H1 (cell line): ENCODE data around the gene DRGX. TPM values are rescaled to one million over a fixed set of nuclear protein-coding genes. Genes with fewer than 3 reads are reported as not detected.

Experiments
- CHD7 ChIP-seq: fragments of 300-600 bp; sonication (generic); IDR thresholded peaks from 2 replicates; pipeline ENCODE4 v1.7.1; 2012; ENCODE audit warnings: low read length, moderate library complexity, mild to moderate bottlenecking, inconsistent platforms; ENCODE audit not compliant: insufficient replicate concordance
- polyA plus RNA-seq, 7 experiments: library from polyadenylated mRNA; depleted of rRNA in 3 of 7; stranded (reverse) in 5 of 7; unstranded in 2 of 7; fragments of >200 nt in 5 of 7; fragments of 200-250 nt in 2 of 7; gene quantifications; 1 replicate in 5 of 7; 2 replicates in 1 of 7; 4 replicates in 1 of 7; pipeline versions ENCODE4 v1.2.1 to v1.2.3, GENCODE V29; 2011 to 2013; ENCODE audit warnings: missing spikeins in 2 of 7, mixed read lengths in 2 of 7
- total RNA-seq: library from RNA; stranded (reverse); fragmentation: NEBNext Ultra II Directional; extraction: Animal tissue kit (Norgen Biotek cat#: 25700); gene quantifications from 2 replicates; pipeline ENCODE4 v1.2.1, GENCODE V29; 2021

The DRGX gene
- total and polyA plus RNA-seq, 2 of the 8 experiments (the other 6 are each of a cell fraction or from before 2014, with no cell fraction given) = not detected

DNA sequence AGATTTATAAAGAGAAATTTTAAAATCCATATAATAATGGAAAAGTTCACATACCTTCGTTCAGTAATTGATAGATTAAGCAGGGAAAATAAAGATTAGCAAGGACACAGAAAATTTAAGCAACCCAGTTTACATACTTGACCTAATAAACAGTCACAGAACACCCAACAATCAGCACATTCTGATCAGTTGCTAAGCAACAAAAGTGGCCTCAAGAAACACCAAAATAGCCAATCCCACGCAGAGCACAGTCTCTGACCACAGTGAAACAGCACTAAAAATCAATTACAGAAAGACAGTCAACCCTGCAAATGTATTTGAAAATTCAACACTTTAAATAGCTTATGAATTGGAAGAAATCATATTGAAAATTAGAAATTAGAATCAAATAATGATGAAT, 39.3 kb upstream of the DRGX start (continued):
- TF ChIP-seq CHD7 = no peak
- TF ChIP-seq, all 59 proteins: peak for 0
